Vagina (tissue), 2 donors: ENCODE data around the gene WDR4.

Source experiments
- POLR2A ChIP-seq, 2 donors: fragments of 450-650 bp; IDR thresholded peaks; one replicate each; pipeline ENCODE4 v1.6.1; 2017; ENCODE audit warnings: antibody characterized with exemption in 2 of 2, mild to moderate bottlenecking in 2 of 2, moderate library complexity in 2 of 2
- POLR2AphosphoS5 ChIP-seq, 2 donors: sonication (generic); formaldehyde crosslinking; IDR thresholded peaks; one replicate each; pipeline ENCODE4 v1.9.0; 2017; ENCODE audit warnings: antibody characterized with exemption in 2 of 2, mild to moderate bottlenecking in 2 of 2, low read depth in 1 of 2; ENCODE audit not compliant: insufficient read depth in 1 of 2
- TF ChIP-seq, protein P1 (sequence below), 3 experiments: fragments of 450-650 bp in 2 of 3; fragments of 200-600 bp in 1 of 3; sonication (generic) in 1 of 3; IDR thresholded peaks; one replicate each; pipeline ENCODE4 v1.5.1; 2017 to 2019; ENCODE audit warnings: antibody characterized with exemption in 3 of 3, mild to moderate bottlenecking in 2 of 3, moderate library complexity in 2 of 3

DNA sequence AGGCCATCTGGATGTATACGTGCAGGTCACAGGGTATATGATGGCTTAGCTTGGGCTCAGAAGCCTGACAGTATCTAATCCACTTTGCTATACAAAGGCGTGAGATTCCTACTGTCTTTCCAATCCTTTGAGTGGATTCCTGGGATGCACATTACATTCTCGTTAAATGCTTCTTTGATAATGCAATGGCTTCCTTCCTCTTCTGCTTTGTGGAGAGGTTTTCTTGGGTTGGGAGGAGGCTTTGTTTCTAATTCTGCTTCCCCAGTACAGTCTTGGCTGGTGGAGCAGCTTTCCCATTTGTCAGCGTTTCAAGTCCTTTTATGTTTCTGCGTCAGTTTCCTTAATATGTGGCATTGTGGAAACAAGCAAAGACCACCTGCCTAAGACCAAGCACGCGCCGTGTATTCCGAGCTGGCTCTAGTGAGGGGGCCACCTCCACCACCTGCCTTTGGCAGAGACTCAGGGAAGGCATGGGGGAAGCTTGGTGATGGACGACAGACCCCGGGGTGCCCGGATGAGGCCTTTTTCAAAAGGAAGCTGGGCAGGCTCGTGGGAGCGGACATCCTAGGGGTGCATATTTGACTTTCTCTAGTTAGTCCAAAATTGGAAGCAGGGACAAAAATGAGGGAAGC, 72.7 kb downstream of the WDR4 start:
- no peak for TF ChIP-seq POLR2A (IDR thresholded peaks at IDR 0.05)
- TF ChIP-seq, protein P1, sequence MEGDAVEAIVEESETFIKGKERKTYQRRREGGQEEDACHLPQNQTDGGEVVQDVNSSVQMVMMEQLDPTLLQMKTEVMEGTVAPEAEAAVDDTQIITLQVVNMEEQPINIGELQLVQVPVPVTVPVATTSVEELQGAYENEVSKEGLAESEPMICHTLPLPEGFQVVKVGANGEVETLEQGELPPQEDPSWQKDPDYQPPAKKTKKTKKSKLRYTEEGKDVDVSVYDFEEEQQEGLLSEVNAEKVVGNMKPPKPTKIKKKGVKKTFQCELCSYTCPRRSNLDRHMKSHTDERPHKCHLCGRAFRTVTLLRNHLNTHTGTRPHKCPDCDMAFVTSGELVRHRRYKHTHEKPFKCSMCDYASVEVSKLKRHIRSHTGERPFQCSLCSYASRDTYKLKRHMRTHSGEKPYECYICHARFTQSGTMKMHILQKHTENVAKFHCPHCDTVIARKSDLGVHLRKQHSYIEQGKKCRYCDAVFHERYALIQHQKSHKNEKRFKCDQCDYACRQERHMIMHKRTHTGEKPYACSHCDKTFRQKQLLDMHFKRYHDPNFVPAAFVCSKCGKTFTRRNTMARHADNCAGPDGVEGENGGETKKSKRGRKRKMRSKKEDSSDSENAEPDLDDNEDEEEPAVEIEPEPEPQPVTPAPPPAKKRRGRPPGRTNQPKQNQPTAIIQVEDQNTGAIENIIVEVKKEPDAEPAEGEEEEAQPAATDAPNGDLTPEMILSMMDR (IDR thresholded peaks at IDR 0.05): no peak
- TF ChIP-seq POLR2AphosphoS5 (IDR thresholded peaks at IDR 0.05; ENCODE audit: insufficient read depth in 1 of 2, low read depth in 1 of 2): no peak
